Measurements from ENCODE around the gene TRRAP. TPM values are rescaled to one million over a fixed set of nuclear protein-coding genes. Genes with fewer than 3 reads are reported as not detected.

TRRAP gene
- total RNA-seq, 1 experiment from 2014 or later: 55.4 TPM

DNA sequence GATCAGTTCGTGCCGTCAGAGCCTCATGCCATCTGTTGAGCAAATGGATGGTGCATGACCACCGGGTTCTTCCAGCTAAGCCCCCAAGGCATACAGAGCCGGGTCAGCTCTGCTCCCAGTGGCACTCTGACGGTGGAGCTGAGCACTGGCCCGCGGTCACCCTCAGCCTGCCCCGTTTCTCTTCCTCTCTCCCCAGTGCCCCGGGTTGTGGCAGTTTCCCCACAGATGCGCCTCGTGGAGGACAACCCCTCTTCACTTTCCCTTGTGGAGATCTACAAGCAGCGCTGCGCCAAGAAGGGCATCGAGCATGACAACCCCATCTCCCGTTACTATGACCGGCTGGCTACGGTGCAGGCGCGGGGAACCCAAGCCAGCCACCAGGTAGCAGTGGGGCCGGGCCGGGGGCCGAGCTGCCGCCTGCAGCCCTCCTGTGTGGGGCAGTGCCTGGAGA lies 129.9 kb downstream of the TRRAP start:
- H3K4me3 ChIP-seq (ENCODE audit: low read depth, low read length): no peak overlapping the region
- Mint-ChIP-seq H3K4me1 (ENCODE audit: low read depth, unreplicated experiment) (no peaks in the 10 kb centered on the region), H3K36me3 (ENCODE audit: insufficient read depth, unreplicated experiment) (peaks cover 86% of the 10 kb centered on the region), H3K27me3 (ENCODE audit: insufficient read depth, unreplicated experiment) (no peaks in the 10 kb centered on the region), H3K27ac (ENCODE audit: unreplicated experiment) (no peak overlapping the region), H3K4me3 (ENCODE audit: unreplicated experiment) (no peak overlapping the region), H3K9me3 (ENCODE audit: unreplicated experiment) (no peaks in the 10 kb centered on the region)
- ChIA-PET CTCF (no interaction called here), POLR2A (no interaction called here)
- intact Hi-C loops (cut with micrococcal nuclease; ENCODE audit: unreplicated experiment): no loop called here
- BruUV-seq (replicated peaks): no TSS peak
- no peaks in the 10 kb centered on the region for H3K4me1 ChIP-seq
- H3K9me3 ChIP-seq: no peaks in the 10 kb centered on the region
- no peaks in the 10 kb centered on the region for H3K27me3 ChIP-seq (replicated peaks; ENCODE audit: control insufficient read depth, insufficient read depth, low read length)
- TF ChIP-seq CTCF (IDR thresholded peaks at IDR 0.05; ENCODE audit: insufficient read depth in 1 of 2, low read depth in 1 of 2, low read length in 1 of 2, severe bottlenecking in 1 of 2, unreplicated experiment in 1 of 2): no peak
- no peak for DNase-seq
- peaks cover 2% of the 10 kb centered on the region for H3K36me3 ChIP-seq (ENCODE audit: control insufficient read depth, insufficient read depth, low read length)

DNA sequence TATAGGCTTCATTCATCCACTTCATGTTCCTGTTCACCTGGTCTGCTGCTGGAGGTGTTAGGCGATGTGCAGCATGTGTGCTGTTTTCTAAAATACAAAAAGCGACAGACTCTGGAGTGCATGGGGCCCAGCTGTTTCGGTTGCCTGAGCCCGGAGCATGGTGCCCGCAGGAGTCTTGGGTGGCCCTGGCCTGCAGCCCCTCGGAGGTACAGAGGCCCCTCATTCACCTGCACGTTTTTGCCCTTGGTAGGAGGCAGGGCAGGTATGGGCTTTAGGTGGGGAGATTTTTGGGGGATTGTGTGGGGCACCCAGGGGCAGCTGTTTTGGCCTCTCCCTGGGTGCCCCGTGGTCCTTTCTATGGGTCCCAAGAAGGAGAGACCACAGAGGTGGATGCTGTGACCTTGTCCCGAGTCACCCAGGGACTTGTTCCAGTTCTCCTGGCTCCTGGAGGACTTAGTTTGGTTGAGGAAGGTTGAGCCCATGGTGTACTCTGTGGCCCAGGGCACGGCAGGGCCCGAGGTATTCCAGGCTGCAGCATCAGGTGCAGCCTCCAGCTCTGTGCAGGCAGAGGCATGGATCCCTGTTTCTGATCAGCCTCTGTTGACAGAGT lies 130.7 kb downstream of the TRRAP start:
- no peaks in the 10 kb centered on the region for H3K9me3 ChIP-seq
- H3K9me3 Mint-ChIP-seq (ENCODE audit: unreplicated experiment): no peaks in the 10 kb centered on the region
- no peak for TF ChIP-seq CTCF (IDR thresholded peaks at IDR 0.05; ENCODE audit: insufficient read depth in 1 of 2, low read depth in 1 of 2, low read length in 1 of 2, severe bottlenecking in 1 of 2, unreplicated experiment in 1 of 2)
- H3K4me3 Mint-ChIP-seq (ENCODE audit: unreplicated experiment): no peak overlapping the region
- H3K4me3 ChIP-seq (ENCODE audit: low read depth, low read length): no peak overlapping the region
- DNase-seq: no peak
- no peak overlapping the region for H3K27ac Mint-ChIP-seq (ENCODE audit: unreplicated experiment)
- H3K4me1 Mint-ChIP-seq (ENCODE audit: low read depth, unreplicated experiment): no peaks in the 10 kb centered on the region
- intact Hi-C loops (cut with micrococcal nuclease; ENCODE audit: unreplicated experiment): no loop called here
- H3K27me3 ChIP-seq (replicated peaks; ENCODE audit: control insufficient read depth, insufficient read depth, low read length): no peaks in the 10 kb centered on the region
- H3K36me3 Mint-ChIP-seq (ENCODE audit: insufficient read depth, unreplicated experiment): peaks cover 87% of the 10 kb centered on the region
- H3K4me1 ChIP-seq: no peaks in the 10 kb centered on the region
- ChIA-PET CTCF (no interaction called here), POLR2A (no interaction called here)
- no peaks in the 10 kb centered on the region for H3K27me3 Mint-ChIP-seq (ENCODE audit: insufficient read depth, unreplicated experiment)
- no TSS peak for BruUV-seq (replicated peaks)
- peaks cover 5% of the 10 kb centered on the region for H3K36me3 ChIP-seq (ENCODE audit: control insufficient read depth, insufficient read depth, low read length)

DNA sequence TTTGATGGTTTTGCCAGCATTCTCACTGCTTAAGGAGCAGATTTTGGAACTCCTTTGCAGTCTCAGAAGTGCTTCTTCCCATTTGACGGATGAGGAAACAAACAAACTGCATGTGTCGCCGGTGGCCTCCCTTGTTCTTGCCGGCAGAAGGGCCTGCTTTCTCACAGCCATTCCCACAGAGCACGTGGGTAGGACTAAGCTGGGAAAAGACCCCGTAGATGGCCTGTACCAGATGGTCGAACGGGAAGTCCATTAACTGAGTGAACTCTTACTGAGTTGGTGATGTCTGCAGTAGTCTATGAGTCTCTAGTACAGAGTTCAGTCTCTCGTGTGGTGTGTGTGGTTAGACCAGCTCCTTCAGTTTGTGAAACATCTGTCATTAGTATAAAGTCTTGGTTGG lies 131.9 kb downstream of the TRRAP start:
- H3K27me3 ChIP-seq (replicated peaks; ENCODE audit: control insufficient read depth, insufficient read depth, low read length): no peaks in the 10 kb centered on the region
- no peak for DNase-seq
- BruUV-seq (replicated peaks): no TSS peak
- Mint-ChIP-seq H3K9me3 (ENCODE audit: unreplicated experiment) (no peaks in the 10 kb centered on the region), H3K27ac (ENCODE audit: unreplicated experiment) (no peak overlapping the region), H3K36me3 (ENCODE audit: insufficient read depth, unreplicated experiment) (peaks cover 87% of the 10 kb centered on the region), H3K4me3 (ENCODE audit: unreplicated experiment) (no peak overlapping the region), H3K27me3 (ENCODE audit: insufficient read depth, unreplicated experiment) (no peaks in the 10 kb centered on the region), H3K4me1 (ENCODE audit: low read depth, unreplicated experiment) (no peaks in the 10 kb centered on the region)
- H3K36me3 ChIP-seq (ENCODE audit: control insufficient read depth, insufficient read depth, low read length): peaks cover 7% of the 10 kb centered on the region
- no peak overlapping the region for H3K4me3 ChIP-seq (ENCODE audit: low read depth, low read length)
- ChIA-PET CTCF (no interaction called here), POLR2A (no interaction called here)
- intact Hi-C loops (cut with micrococcal nuclease; ENCODE audit: unreplicated experiment): no loop called here
- TF ChIP-seq CTCF (IDR thresholded peaks at IDR 0.05; ENCODE audit: insufficient read depth in 1 of 2, low read depth in 1 of 2, low read length in 1 of 2, severe bottlenecking in 1 of 2, unreplicated experiment in 1 of 2): no peak
- no peaks in the 10 kb centered on the region for H3K4me1 ChIP-seq
- no peaks in the 10 kb centered on the region for H3K9me3 ChIP-seq
